Thymus (tissue), 11 donors: ENCODE results near the gene FBXO39. TPM values are rescaled to one million over a fixed set of nuclear protein-coding genes. Genes with fewer than 3 reads are reported as not detected.

Source experiments
- DNase-seq, 9 donors: peaks; one replicate each; pipeline ENCODE4 v3.0.0-alpha.2; 2013; ENCODE audit warnings: low spot score in 9 of 9, low read depth in 6 of 9, missing footprints in 1 of 9
- H3K27ac ChIP-seq, 2 donors: one replicate each; pipeline ENCODE4 v1.5.1; 2013; ENCODE audit warnings: control low read depth in 1 of 2, low read depth in 1 of 2, low read length in 1 of 2, mild to moderate bottlenecking in 1 of 2, moderate library complexity in 1 of 2
- H3K27me3 ChIP-seq, 2 donors: one replicate each; pipeline ENCODE4 v1.5.1; 2013; ENCODE audit warnings: low read length in 1 of 2; ENCODE audit not compliant: control insufficient read depth in 2 of 2, insufficient read depth in 1 of 2
- H3K36me3 ChIP-seq, 2 donors: one replicate each; pipeline ENCODE4 v1.5.1; 2013; ENCODE audit warnings: low read length in 1 of 2, mild to moderate bottlenecking in 1 of 2, moderate library complexity in 1 of 2; ENCODE audit not compliant: control insufficient read depth in 2 of 2, insufficient read depth in 2 of 2
- H3K4me1 ChIP-seq, 2 donors: one replicate each; pipeline ENCODE4 v1.5.1; 2013; ENCODE audit warnings: low read length in 2 of 2; ENCODE audit not compliant: control insufficient read depth in 2 of 2, insufficient read depth in 2 of 2
- H3K4me3 ChIP-seq, 2 donors: one replicate each; pipeline ENCODE4 v1.5.1; 2013; ENCODE audit warnings: low read length in 2 of 2, control low read depth in 1 of 2, mild to moderate bottlenecking in 1 of 2
- H3K9me3 ChIP-seq, 2 donors: one replicate each; pipeline ENCODE4 v1.5.1; 2013; ENCODE audit warnings: low read length in 1 of 2, mild to moderate bottlenecking in 1 of 2; ENCODE audit not compliant: control insufficient read depth in 2 of 2, insufficient read depth in 1 of 2
- WGBS: extraction: QIAGEN DNeasy Blood & Tissue Kit; methylation state at CpG from one replicate; pipeline ENCODE4 v1.1.7; 2013; 5-methylcytosine and 5-hydroxymethylcytosine counted together
- polyA plus RNA-seq: library from polyadenylated mRNA; stranded (reverse); fragments of 200-250 nt; gene quantifications from one replicate; pipeline ENCODE4 v1.2.3, GENCODE V29; 2013
- total RNA-seq: library from RNA; stranded (reverse); fragments of 120-200 nt; gene quantifications from one replicate; pipeline ENCODE4 v1.2.4, GENCODE V29; 2013
- donor health status: healthy.

Gene FBXO39
- total and polyA plus RNA-seq, 2 donors = 0.09 to 1.0 TPM

DNA sequence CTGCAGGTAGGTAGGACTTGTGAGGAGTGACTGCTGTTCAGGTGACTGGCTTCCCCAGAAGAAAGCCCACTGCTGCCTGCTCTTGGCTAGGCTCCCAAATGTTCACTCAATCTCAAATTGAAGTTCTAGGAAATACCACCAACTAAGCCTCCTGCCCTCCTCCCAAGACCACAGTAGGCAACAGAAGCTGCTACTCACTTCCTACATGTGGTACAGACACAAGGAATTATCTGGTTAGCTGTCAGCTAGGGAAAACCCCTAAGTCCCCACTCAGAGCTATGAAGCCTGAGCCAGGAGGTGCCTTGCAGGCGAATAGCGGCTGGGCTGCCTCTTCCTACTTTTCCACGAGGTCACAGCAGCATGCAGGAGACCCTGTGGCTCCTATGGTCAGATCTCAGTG, 4.9 kb downstream of the FBXO39 start:
- Histone ChIP-seq H3K36me3 (no peaks in the 10 kb centered on the region), H3K4me1 (no peaks in the 10 kb centered on the region), H3K27me3 (peaks cover 10 to 18% of the 10 kb centered on the region in 2 donors), H3K9me3 (peaks cover 1 to 5% of the 10 kb centered on the region in 2 donors), H3K27ac (no peak overlapping the region), H3K4me3 (no peak overlapping the region)
- WGBS = 35% methylated on average over 3 of the region's 3 CpGs
- no peak for DNase-seq

DNA sequence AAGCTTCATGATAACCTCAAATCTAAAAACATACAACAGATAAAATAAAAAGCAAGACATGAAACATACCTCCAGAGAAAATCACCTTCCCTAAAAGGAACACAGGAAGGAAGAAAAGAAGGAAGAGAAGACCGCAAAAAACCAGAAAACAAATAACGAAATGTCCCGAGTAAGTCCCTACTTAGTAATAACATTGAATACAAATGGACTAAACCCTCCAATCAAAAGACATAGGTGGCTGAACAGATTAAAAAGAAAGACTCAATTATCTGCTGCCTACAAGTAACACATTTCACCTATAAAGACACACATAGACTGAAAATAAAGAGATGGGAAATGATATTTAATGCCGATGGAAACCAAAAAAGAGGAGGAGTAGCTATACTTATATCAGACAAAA, 6.2 kb downstream of the FBXO39 start:
- H3K9me3 ChIP-seq = no peaks in the 10 kb centered on the region
- H3K4me1 ChIP-seq = no peaks in the 10 kb centered on the region
- H3K36me3 ChIP-seq = no peaks in the 10 kb centered on the region
- DNase-seq = no peak
- H3K4me3 ChIP-seq = no peak overlapping the region
- no peak overlapping the region for H3K27ac ChIP-seq
- peaks cover 0 to 8% of the 10 kb centered on the region in 2 donors for H3K27me3 ChIP-seq
- WGBS = 95% methylated on average over 4 of the region's 4 CpGs

DNA sequence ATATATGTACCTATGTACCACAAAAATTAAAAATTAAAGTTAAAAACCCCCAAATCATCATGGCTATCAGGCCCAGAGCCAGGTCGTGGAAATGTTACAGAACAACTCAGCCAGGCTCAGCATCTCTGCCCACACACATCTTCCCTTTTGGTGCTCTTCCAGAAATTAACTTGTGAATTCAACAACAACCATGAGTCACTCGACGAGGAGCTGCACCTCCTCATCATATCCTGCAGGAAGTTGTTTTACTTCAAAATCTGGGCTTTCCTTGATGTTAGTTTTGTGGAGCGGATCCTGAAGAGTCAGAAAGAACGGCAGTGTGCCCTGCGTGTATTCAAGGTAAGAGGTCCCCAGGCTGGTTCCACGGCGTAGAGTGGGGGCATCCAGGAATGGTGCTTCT, 10.6 kb downstream of the FBXO39 start:
- WGBS = 84% methylated on average over 8 of the region's 8 CpGs
- no peaks in the 10 kb centered on the region for H3K9me3 ChIP-seq
- H3K4me1 ChIP-seq = no peaks in the 10 kb centered on the region
- H3K27ac ChIP-seq = no peak overlapping the region
- H3K36me3 ChIP-seq = no peaks in the 10 kb centered on the region
- no peak for DNase-seq
- H3K27me3 ChIP-seq = peaks cover 0 to 9% of the 10 kb centered on the region in 2 donors
- H3K4me3 ChIP-seq = no peak overlapping the region

DNA sequence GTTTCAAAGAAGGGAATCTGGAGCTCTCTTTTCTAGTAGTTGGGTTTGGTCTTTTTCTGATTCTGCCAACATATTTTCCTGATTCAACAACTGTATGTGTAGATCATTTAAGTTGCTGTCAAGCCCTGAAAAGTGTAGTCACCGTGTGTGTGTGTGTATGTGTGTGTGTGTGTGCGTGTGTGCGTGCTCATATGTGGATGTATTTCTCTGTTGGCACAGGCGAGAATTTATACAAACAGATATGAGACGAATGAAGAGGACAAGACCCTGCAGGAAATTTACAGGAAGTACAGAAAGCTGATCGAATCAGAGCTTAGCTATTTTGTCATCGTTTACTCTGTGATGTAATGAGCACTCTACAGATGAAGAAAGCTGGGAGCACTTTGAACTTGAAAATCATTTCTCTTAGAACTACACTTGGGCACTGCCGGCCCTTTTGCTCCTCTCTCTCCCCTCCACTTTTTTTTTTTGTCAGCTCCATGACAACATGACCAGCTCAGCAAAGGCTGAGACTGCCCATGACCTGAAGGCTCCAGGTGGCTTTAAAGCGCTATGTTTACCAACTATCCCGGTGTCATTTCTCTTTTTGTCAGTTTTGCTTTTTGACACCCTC, 11.2 kb downstream of the FBXO39 start:
- H3K27ac ChIP-seq = no peak overlapping the region
- H3K4me1 ChIP-seq = no peaks in the 10 kb centered on the region
- H3K36me3 ChIP-seq = no peaks in the 10 kb centered on the region
- 73% methylated on average over 10 of the region's 10 CpGs for WGBS
- peaks cover 0 to 11% of the 10 kb centered on the region in 2 donors for H3K27me3 ChIP-seq
- no peaks in the 10 kb centered on the region for H3K9me3 ChIP-seq
- DNase-seq = no peak
- no peak overlapping the region for H3K4me3 ChIP-seq

DNA sequence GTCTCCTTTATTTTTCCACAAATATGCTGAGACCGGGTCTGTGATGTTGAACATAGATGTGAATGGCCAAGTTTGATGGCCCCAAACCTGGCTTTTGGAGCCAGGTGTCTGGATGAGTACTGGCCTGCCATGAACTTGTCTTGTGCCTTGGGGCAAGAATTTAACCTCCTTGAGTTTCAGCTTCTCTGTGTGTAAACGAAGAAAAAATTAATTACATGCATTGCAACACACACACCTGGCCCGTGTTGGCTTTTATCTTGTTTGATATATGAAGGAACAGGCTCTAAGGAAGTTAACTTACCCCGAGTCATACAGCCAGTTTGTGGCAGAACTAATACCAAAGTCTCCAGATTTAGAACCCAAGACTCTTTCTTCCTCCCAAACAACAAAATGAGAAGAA, 13.1 kb downstream of the FBXO39 start:
- Histone ChIP-seq H3K9me3 (no peaks in the 10 kb centered on the region), H3K4me1 (no peaks in the 10 kb centered on the region), H3K4me3 (no peak overlapping the region), H3K27ac (no peak overlapping the region), H3K36me3 (no peaks in the 10 kb centered on the region), H3K27me3 (peaks cover 0 to 17% of the 10 kb centered on the region in 2 donors)
- 71% methylated on average over 4 of the region's 4 CpGs for WGBS
- no peak for DNase-seq

DNA sequence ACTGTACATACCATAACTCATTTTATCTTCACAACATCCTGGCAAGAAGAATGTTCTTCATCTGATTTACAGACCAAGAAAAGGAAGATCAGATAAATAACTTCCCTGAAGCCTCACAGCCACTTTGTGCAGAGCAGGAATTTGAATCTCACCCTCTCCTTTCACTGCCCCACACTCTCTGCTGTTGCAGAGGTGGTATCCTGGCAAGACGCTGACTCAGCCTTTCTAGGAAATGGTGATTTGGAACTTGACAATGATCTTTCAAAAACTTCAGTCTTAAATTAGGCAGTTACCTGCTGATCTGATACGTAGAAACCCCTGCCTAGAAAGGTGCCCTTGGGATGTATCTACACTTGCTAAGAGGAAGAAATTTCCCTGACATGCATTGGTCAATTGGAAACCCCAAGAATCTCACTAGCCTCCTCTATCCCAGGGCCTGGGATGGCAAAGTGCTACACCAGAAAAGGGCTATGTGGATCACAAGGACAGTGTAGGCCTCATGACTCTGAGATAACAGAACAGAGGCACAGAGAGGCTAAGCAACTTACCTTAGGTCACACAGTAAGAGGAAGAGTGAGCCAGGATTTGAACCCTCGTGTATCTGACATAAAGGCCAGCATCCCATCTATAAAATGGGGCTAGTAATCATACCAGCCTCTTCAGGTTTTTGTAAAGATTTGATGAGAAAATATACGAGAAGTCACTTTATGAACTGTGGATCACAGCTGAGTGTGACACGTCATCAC, 17.9 kb downstream of the FBXO39 start:
- Histone ChIP-seq H3K4me1 (no peaks in the 10 kb centered on the region), H3K27ac (no peak overlapping the region), H3K36me3 (no peaks in the 10 kb centered on the region), H3K4me3 (no peak overlapping the region), H3K27me3 (peaks cover 0 to 25% of the 10 kb centered on the region in 2 donors), H3K9me3 (no peaks in the 10 kb centered on the region)
- WGBS = 68% methylated on average over 5 of the region's 5 CpGs
- no peak for DNase-seq

DNA sequence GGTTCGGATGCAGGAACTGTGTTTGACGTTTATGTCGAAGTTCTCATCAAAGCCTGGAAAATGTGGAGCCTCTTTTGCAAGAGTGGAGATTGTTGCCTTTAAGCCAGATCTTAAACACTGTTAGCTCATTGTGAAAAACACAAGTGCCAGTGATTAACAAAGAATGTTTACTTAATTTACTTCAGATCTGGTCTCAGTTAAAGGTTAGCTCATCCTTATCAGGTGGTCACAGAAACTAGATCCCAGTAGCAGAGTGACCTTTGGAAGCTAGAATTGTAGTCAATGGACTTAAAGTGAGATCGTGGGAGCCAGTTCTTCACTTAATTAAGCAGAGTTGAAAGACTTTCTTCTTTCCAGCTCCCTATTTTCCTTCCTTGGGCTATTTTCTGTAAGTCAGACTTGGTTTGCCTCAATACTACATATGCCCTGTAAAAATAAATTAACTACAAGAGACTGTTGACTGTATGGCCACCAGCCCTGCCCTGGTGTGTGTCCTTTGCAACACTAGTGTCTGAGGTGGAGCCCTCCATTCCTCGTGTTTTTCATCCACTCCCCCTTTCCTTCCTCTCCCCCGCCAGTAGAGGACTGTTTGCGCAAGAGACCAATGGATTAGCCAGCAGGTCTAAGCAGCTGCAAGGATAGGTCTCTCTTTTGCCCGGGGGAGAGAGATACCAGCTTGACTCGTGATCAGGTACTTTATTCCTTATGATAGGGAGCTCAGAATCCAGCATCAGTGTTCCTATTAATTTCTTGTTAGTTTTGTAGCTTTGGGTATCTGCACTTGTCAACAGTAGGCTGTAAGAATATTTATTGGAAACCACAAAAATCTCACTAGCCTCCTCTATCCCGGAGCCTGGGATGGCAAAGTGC, 20.2 kb downstream of the FBXO39 start:
- no peaks in the 10 kb centered on the region for H3K9me3 ChIP-seq
- H3K36me3 ChIP-seq = no peaks in the 10 kb centered on the region
- no peaks in the 10 kb centered on the region for H3K4me1 ChIP-seq
- no peak overlapping the region for H3K4me3 ChIP-seq
- H3K27me3 ChIP-seq = peaks cover 0 to 20% of the 10 kb centered on the region in 2 donors
- 81% methylated on average over 10 of the region's 10 CpGs for WGBS
- no peak for DNase-seq
- no peak overlapping the region for H3K27ac ChIP-seq

DNA sequence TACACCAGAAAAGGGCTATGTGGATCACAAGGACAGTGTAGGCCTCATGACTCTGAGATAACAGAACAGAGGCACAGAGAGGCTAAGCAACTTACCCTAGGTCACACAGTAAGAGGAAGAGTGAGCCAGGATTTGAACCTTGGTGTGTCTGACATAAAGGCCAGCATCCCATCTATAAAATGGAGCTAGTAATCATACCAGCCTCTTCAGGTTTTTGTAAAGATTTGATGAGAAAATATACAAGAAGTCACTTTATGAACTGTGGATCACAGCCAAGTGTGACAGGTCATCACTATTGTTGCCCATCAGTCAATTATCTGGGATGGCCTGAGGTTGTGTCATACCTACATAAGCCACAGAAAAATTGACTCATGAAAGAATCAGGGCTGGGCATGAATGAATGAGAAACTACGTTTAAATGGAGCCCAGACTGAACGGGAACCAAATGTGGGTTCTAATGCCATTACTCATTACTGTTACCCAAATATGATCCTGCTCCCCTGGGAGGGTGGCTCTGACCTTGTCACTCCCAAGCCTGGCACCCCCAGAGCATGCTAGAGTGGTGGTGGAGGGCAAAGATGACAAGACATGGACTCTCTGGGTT, 21.0 kb downstream of the FBXO39 start:
- peaks cover 0 to 17% of the 10 kb centered on the region in 2 donors for H3K27me3 ChIP-seq
- H3K36me3 ChIP-seq = no peaks in the 10 kb centered on the region
- no peaks in the 10 kb centered on the region for H3K4me1 ChIP-seq
- no peak overlapping the region for H3K27ac ChIP-seq
- H3K4me3 ChIP-seq = no peak overlapping the region
- DNase-seq = no peak
- WGBS = 97% methylated on average over 2 of the region's 2 CpGs
- H3K9me3 ChIP-seq = no peaks in the 10 kb centered on the region
